Astrocyte of the cerebellum (primary cell): ENCODE results near the gene LSM12.
A peak's percentile ranks its signal among the peaks of the same experiment; 100 is the strongest.
"Not testable (repeated sequence)": the region's sequence is repeated elsewhere in the genome, so short reads cannot be mapped to it uniquely, and the experiment has no call there.

Source experiments
- DNase-seq: peaks from one replicate; pipeline ENCODE4 v3.0.0-alpha.2; 2011; ENCODE audit warnings: low read depth
- H3K4me3 ChIP-seq: 2 replicates; pipeline ENCODE4 v1.5.1; 2011; ENCODE audit warnings: mild to moderate bottlenecking, low read depth, low read length, moderate library complexity
- CTCF ChIP-seq: IDR thresholded peaks from 2 replicates; pipeline ENCODE4 v1.5.1; 2012; ENCODE audit warnings: low read length, low read depth, moderate library complexity, mild to moderate bottlenecking; ENCODE audit errors: missing control alignments
- in situ Hi-C: cut with HindIII; loops from 2 replicates; pipeline ENCODE4 v1.10.0; 2017; ENCODE audit warnings: low sequenced_read_pairs

The LSM12 gene

GRCh38 chr17:44029736-44030135, 36.7 kb downstream of the LSM12 start:
- TF ChIP-seq CTCF, result no peak

GRCh38 chr17:44024853-44025252, 41.6 kb downstream of the LSM12 start:
- DNase-seq, result no peak
- in situ Hi-C loops, result no loop called here
- H3K4me3 ChIP-seq, result no peak overlapping the region
- TF ChIP-seq CTCF, result no peak

More at GRCh38 chr17:44029736-44030135, 36.7 kb downstream of the LSM12 start:
- H3K4me3 ChIP-seq, result no peak overlapping the region
- no peak for DNase-seq
- in situ Hi-C loops, result no loop called here

GRCh38 chr17:44024271-44024663, 42.2 kb downstream of the LSM12 start:
- in situ Hi-C loops, result no loop called here

GRCh38 chr17:44023545-44024270, 42.8 kb downstream of the LSM12 start:
- no peak for DNase-seq
- no peak for TF ChIP-seq CTCF
- in situ Hi-C loops, result no loop called here
- H3K4me3 ChIP-seq, result no peak overlapping the region

More at GRCh38 chr17:44024271-44024663, 42.2 kb downstream of the LSM12 start:
- H3K4me3 ChIP-seq, result no peak overlapping the region
- no peak for DNase-seq
- no peak for TF ChIP-seq CTCF

GRCh38 chr17:44022246-44022645, 44.2 kb downstream of the LSM12 start:
- TF ChIP-seq CTCF, result no peak
- no peak for DNase-seq
- H3K4me3 ChIP-seq, result no peak overlapping the region
- in situ Hi-C loops, result no loop called here

GRCh38 chr17:44021227-44021626, 45.2 kb downstream of the LSM12 start:
- H3K4me3 ChIP-seq, in situ Hi-C loops, DNase-seq: not testable (repeated sequence)

- in situ Hi-C loops, result loop anchor here (5.0 kb wide), 1 partner anchor 87 kb away; no protein-coding TSS in a partner anchor
- H3K4me3 ChIP-seq, result peak within 1 kb of the TSS; percentile 98
- TF ChIP-seq CTCF, result no peak
- peak; percentile 90 for DNase-seq
These were observed 51.9 kb downstream of the LSM12 start, which contains the start of gene TMEM101 for GRCh38 chr17:44014437-44015172. TMEM101 (minus strand) TSS chr17:44014963; CDS start chr17:44014952, 11 bp downstream.
